Measurements from ENCODE around the gene IFNE. TPM values are rescaled to one million over a fixed set of nuclear protein-coding genes. Genes with fewer than 3 reads are reported as not detected.

Gene IFNE
- total RNA-seq: not detected
- long read RNA-seq: 0 reads

- TF ChIP-seq CTCF (IDR thresholded peaks at IDR 0.05): no peak
- H3K36me3 ChIP-seq: no peaks in the 10 kb centered on the region
- H3K27ac ChIP-seq: no peak within 1 kb of the TSS
- H3K27me3 ChIP-seq: no peaks in the 10 kb centered on the region
- H3K4me1 ChIP-seq: no peaks in the 10 kb centered on the region
- no peaks in the 10 kb centered on the region for H3K9me3 ChIP-seq
- DNase-seq: no peak
- no peak within 1 kb of the TSS for H3K4me3 ChIP-seq
- intact Hi-C loops (cut with DNase I): no loop called here
- no peak for ATAC-seq
Measured at GRCh38 chr9:21482213-21482612, at the start of gene IFNE. TSS of gene IFNE (minus strand) at chr9:21482313. CDS start at chr9:21481694, 619 bp downstream.

- intact Hi-C loops (cut with DNase I): no loop called here
- no peaks in the 10 kb centered on the region for H3K4me1 ChIP-seq
- ATAC-seq (peak; percentile 14), DNase-seq (no peak)
- no peaks in the 10 kb centered on the region for H3K36me3 ChIP-seq
- H3K9me3 ChIP-seq: no peaks in the 10 kb centered on the region
- no peak overlapping the region for H3K4me3 ChIP-seq
- H3K27me3 ChIP-seq: peaks cover 6% of the 10 kb centered on the region
- no peak for TF ChIP-seq CTCF (IDR thresholded peaks at IDR 0.05)
- H3K27ac ChIP-seq: no peak overlapping the region
Measured at GRCh38 chr9:21528123-21528808, 46.2 kb upstream of the IFNE start.

GRCh38 chr9:21527579-21527978, 45.5 kb upstream of the IFNE start:
- Histone ChIP-seq H3K36me3 (no peaks in the 10 kb centered on the region), H3K4me1 (no peaks in the 10 kb centered on the region), H3K4me3 (no peak overlapping the region), H3K27me3 (peaks cover 6% of the 10 kb centered on the region), H3K9me3 (no peaks in the 10 kb centered on the region), H3K27ac (no peak overlapping the region)
- ATAC-seq: peak; percentile 28
- intact Hi-C loops (cut with DNase I): no loop called here
- TF ChIP-seq CTCF (IDR thresholded peaks at IDR 0.05): no peak
- no peak for DNase-seq

GRCh38 chr9:21525174-21525573, 43.1 kb upstream of the IFNE start:
- Histone ChIP-seq H3K9me3 (no peaks in the 10 kb centered on the region), H3K27ac (no peak overlapping the region), H3K36me3 (no peaks in the 10 kb centered on the region), H3K27me3 (no peaks in the 10 kb centered on the region), H3K4me1 (no peaks in the 10 kb centered on the region), H3K4me3 (no peak overlapping the region)
- intact Hi-C loops (cut with DNase I): no loop called here
- ATAC-seq (no peak), DNase-seq (no peak)
- TF ChIP-seq CTCF (IDR thresholded peaks at IDR 0.05): no peak

- Histone ChIP-seq H3K36me3 (no peaks in the 10 kb centered on the region), H3K27ac (no peak overlapping the region), H3K4me3 (no peak overlapping the region), H3K9me3 (no peaks in the 10 kb centered on the region), H3K27me3 (no peaks in the 10 kb centered on the region), H3K4me1 (no peaks in the 10 kb centered on the region)
- DNase-seq: no peak
- no peak for TF ChIP-seq CTCF (IDR thresholded peaks at IDR 0.05)
- no peak for ATAC-seq
- intact Hi-C loops (cut with DNase I): no loop called here
Measured at GRCh38 chr9:21524099-21524830, 42.2 kb upstream of the IFNE start.
